GM18873 (cell line): ENCODE measurements around the gene ACOT4.
"Not testable (repeated sequence)": the region's sequence is repeated elsewhere in the genome, so short reads cannot be mapped to it uniquely, and the experiment has no call there.

Experiments
- ATAC-seq: cut with Tn5 transposase; IDR thresholded peaks from one replicate; pipeline ENCODE4 v1.9.1; 2021; ENCODE audit warnings: mild to moderate bottlenecking, moderate library complexity, moderate number of reproducible peaks; ENCODE audit not compliant: unreplicated experiment, low FRiP score

The ACOT4 gene

DNA sequence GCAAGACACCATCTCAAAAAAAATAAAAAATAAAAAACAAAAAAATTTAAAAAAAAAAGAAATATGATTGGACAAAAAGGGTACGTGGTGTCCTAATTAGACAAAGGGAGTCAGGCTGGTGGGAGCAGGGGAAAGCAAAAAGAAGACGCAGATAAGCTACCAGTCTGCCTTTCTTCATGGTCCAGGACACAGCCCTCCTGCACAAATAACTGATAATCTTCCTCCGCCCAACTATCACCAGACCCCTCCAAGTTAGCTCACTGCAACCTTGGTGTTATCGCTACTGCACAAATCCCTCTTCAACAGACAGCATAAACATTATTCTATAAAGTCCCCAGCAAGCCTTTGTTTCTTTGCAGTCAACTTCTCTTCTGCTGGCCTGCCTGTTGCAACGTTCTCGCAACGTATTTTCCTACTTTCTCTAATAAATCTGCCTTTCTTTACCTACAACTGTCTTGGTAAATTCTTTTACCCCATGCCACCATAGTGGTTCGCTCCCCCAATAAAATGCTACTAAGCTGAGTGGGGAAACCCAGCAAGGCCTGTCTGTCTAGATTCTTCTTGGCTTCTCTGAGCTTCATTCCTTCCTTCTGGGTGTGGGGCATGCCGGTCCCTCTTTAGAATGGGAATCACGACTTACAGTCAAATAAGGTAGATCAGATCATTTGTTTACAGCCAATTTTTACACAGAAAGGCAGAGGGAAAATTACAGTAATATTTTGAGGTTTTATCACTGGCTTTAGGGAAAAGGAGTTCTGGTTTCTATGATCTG, 38.5 kb downstream of the ACOT4 start:
- no peak for ATAC-seq

- no peak for ATAC-seq
Measured at GRCh38 chr14:73633116-73634010, 41.7 kb downstream of the ACOT4 start.

- no peak for ATAC-seq
Measured at GRCh38 chr14:73634011-73634833, 42.5 kb downstream of the ACOT4 start.

- not testable (repeated sequence) for ATAC-seq
Measured at GRCh38 chr14:73636355-73636754, 44.7 kb downstream of the ACOT4 start.

- ATAC-seq: no peak
Measured at GRCh38 chr14:73637830-73638229, 46.2 kb downstream of the ACOT4 start.

- no peak for ATAC-seq
Measured at GRCh38 chr14:73640796-73641365, 49.2 kb downstream of the ACOT4 start.

GRCh38 chr14:73644531-73645247, 53.0 kb downstream of the ACOT4 start, which contains the start of gene DNAL1:
Gene DNAL1 (plus strand): TSS chr14:73644986. CDS start chr14:73645040, 54 bp downstream.
- peak; percentile 93 for ATAC-seq

DNA sequence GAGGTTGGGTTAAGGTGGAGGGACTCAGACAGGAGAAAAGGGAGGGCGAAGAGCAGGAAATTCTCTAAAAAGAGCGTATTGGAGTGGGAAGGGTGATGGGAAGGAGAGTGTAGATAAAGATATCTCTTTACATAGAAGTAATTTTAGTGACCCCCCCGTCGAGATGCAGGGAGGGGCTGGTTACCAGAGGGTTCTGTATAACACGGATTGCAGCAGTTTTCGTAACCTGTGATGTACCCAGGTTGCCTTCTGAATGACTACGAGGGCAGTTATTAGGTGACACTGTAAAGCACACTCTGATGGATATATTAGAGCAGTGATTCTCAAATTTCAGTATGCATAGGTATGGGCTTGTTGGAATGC, 53.6 kb downstream of the ACOT4 start:
- no peak for ATAC-seq
